Epithelial cell of proximal tubule (primary cell): ENCODE measurements around the gene BMPR1B. TPM values are rescaled to one million over a fixed set of nuclear protein-coding genes. Genes with fewer than 3 reads are reported as not detected.

Experiments used
- DNase-seq: peaks from one replicate; pipeline ENCODE4 v3.0.0-alpha.2; 2011; ENCODE audit warnings: low read depth
- H3K4me3 ChIP-seq: 2 replicates; pipeline ENCODE4 v1.5.1; 2011; ENCODE audit warnings: low read depth, mild to moderate bottlenecking, low read length
- CTCF ChIP-seq: conservative IDR thresholded peaks from 2 replicates; pipeline ENCODE4 v1.5.1; 2012; ENCODE audit warnings: low read depth, mild to moderate bottlenecking, low read length
- total RNA-seq: library from RNA; depleted of rRNA; stranded (reverse); fragments of >200 nt; gene quantifications from 2 replicates; pipeline ENCODE4 v1.2.3, GENCODE V29; 2015

BMPR1B gene
- total RNA-seq, 1 donor from 2014 or later: 2.0 TPM

- no peak for TF ChIP-seq CTCF
Observed at GRCh38 chr4:95066050-95066449, 308.3 kb downstream of the BMPR1B start.

DNA sequence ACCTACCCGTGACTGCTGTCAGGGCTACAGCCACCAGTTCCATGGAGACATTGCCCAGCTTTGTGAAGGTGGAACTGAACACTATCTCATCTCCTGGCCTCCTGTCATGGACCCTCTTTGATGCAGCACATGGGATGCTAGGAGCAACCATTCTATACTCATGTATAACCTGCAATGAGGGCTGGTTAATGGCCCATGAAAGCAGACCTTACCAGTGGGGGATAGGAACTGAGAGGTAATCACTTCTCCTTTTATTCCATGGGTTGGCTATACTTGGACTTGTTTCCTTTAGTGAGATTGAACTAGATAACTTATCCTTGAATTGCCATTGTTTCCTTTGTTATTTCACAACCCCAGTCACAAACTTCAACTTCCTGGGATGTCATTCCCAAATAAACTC lies 310.6 kb downstream of the BMPR1B start:
- TF ChIP-seq CTCF: no peak
- H3K4me3 ChIP-seq: no peak overlapping the region
- no peak for DNase-seq

More at GRCh38 chr4:95066050-95066449, 308.3 kb downstream of the BMPR1B start:
- no peak overlapping the region for H3K4me3 ChIP-seq
- no peak for DNase-seq

- H3K4me3 ChIP-seq: no peak overlapping the region
- no peak for TF ChIP-seq CTCF
- no peak for DNase-seq
Observed at GRCh38 chr4:95068818-95069478, 311.2 kb downstream of the BMPR1B start.

- no peak for DNase-seq
- TF ChIP-seq CTCF: no peak
- H3K4me3 ChIP-seq: no peak overlapping the region
Observed at GRCh38 chr4:95071851-95072250, 314.1 kb downstream of the BMPR1B start.

GRCh38 chr4:95073646-95074045 lies 315.9 kb downstream of the BMPR1B start:
- no peak for DNase-seq
- H3K4me3 ChIP-seq: no peak overlapping the region
- TF ChIP-seq CTCF: no peak

DNA sequence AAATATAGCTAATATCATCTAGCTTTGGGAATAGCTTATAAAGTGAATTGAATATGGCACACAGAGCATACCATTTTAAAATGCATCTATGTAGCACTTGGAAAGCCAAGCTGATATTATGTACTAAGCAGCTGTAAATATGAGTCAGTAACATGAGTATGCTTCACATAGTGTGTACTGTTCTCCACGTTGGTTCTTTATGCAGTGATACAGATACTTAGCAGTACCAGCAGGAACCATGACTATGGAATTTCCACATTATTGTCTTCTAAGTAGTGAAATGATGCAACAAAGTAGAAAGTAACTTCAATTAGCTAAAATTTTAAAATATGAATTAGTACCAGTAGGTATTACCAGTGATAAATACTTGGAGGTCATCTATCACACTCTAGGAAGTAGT lies 320.1 kb downstream of the BMPR1B start:
- no peak overlapping the region for H3K4me3 ChIP-seq
- no peak for DNase-seq
- TF ChIP-seq CTCF: no peak

- H3K4me3 ChIP-seq: no peak overlapping the region
- no peak for TF ChIP-seq CTCF
- DNase-seq: no peak
Observed at GRCh38 chr4:95080969-95081368, 323.2 kb downstream of the BMPR1B start.
